NCI-H1092 (cell line): ENCODE results near the gene HEBP1.
"Not testable (repeated sequence)": the region's sequence is repeated elsewhere in the genome, so short reads cannot be mapped to it uniquely, and the experiment has no call there.

Experiments used
- DNase-seq: peaks from one replicate; lab custom pipeline; 2025; lab: John Stamatoyannopoulos, UW

Gene HEBP1, protein sequence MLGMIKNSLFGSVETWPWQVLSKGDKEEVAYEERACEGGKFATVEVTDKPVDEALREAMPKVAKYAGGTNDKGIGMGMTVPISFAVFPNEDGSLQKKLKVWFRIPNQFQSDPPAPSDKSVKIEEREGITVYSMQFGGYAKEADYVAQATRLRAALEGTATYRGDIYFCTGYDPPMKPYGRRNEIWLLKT

DNA sequence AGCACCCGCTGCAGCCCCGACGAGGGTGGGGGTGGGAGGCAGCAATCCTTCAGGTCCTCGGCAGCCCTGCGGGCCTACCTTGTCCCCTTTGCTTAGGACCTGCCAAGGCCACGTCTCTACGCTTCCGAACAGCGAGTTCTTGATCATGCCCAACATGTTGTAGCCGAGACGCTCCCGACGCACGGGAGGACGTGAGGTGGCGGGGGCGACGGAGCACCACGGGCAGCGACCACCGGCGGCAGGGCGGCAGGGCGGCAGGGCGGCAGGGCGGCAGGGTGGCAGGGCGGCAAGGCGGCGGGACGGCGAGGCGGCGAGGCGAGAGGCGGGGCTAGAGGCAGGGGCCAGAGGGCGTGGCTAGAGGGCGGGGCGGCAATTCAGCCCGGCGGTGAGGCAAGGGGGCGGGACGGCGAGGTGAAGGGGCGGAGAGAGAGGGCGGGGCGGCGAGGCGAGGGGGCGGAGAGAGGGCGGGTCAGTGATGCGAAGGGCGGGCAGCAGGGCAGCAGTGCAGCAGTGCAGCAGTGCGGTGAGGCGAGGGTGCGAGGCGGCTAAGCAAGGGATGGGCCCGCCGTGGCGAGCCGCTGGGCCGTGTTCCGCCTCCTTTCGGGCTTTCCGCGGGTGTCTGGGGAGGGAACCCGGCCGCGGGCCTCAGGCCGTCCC, at the start of gene HEBP1:
Gene HEBP1, minus strand, starts transcription at position 307 of the 657 bp plus-strand sequence. Its CDS starts 151 bp downstream, at position 156.
- peak; percentile 80 for DNase-seq

GRCh38 chr12:13049816-13050215, 49.8 kb upstream of the HEBP1 start:
- no peak for DNase-seq

- DNase-seq = no peak
Measured at GRCh38 chr12:13046964-13047363, 46.9 kb upstream of the HEBP1 start.

DNA sequence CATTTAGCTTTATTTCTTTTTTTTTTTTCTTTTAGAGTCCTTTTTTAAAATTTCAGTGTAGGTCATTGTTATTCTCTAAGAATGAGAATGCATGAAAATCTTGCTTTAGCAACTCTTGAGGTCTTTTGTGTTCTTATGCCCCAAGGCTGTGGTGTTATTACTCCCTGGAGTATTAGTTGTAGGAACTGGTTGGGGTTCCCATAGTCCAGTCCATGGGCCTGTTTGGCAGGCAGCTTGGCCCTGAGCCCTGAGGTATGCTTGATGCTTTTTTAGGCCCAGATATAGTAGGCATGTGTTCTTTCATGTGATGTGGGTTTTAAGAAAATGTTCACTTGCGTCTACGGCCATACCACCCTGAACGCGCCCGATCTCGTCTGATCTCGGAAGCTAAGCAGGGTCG, 45.8 kb upstream of the HEBP1 start:
- DNase-seq = no peak

- DNase-seq = no peak
Measured at GRCh38 chr12:13044906-13045299, 44.8 kb upstream of the HEBP1 start.

DNA sequence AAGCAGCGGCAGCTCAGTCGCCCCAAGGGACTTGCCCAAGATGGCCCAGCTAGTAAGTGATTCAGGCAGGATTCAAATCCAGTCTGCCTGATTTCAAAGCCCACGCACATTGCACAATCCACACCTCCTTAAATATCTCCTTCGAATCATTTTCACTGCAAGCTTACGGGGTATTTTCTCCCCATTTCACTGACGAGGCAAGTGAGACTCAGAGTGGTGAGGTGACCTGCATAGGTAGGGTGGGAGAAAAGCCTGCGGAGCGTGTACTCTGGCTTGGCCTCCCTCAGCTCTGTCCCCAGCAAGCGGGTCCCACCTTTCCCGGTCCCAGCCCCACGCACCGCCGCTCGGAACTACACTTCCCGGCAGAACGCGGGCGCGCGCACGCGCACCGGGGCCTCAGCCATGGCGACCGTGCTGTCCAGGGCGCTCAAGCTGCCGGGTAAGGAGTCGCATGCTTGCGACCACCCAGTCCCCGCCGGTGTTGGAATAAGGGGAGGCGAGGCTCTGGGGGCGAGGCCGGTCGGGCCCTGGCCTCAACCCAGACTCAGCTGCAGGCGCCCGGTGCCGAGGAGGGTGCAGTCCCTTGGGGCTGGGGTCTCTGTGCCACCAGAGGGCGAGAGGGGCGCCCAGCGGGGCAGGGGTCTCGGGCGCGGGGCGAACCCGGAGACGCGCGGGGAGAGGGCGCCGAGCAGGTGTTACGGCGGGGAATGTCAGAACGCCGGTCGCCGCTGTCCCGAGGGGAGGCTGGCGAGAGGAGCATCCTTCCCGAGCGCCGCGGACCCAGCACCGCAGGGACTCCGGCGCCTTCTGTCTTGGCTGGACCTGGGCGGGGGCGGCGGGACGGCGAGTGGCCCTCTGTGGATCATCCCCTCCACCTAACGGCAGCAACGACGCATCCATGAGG, 44.2 kb upstream of the HEBP1 start, which contains the start of gene FAM234B:
Gene FAM234B, plus strand, starts transcription at position 380 of the 904 bp plus-strand sequence. Its CDS starts 23 bp downstream, at position 403.
- DNase-seq = peak; percentile 42

DNA sequence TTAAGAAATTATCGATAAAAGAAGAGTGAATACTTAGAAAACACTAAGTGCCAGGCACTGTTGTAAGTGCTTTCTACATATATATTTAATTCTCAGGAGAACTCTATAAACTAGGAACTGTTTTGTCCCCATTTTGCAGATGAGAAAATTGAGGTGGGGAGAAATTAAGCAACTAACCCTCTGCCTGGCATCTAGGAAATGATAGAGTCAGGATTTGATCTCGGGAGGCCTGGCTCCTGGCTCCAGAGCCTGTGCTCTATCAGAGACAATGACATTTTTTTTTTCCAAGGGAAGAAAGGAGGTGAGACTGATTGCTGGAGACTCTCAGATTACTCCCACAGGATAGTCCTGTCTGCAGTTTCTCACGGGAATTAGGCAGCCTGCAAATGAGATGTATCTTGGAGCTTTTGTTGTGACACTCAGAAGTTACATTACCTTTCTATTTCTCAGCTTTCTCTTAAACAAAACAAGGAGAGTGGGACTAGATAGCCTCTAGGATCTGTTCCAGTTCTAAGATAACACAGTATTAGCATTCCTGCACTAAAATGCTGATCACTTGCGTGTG, 42.7 kb upstream of the HEBP1 start:
- no peak for DNase-seq

GRCh38 chr12:13041224-13041623, 41.2 kb upstream of the HEBP1 start:
- no peak for DNase-seq

DNA sequence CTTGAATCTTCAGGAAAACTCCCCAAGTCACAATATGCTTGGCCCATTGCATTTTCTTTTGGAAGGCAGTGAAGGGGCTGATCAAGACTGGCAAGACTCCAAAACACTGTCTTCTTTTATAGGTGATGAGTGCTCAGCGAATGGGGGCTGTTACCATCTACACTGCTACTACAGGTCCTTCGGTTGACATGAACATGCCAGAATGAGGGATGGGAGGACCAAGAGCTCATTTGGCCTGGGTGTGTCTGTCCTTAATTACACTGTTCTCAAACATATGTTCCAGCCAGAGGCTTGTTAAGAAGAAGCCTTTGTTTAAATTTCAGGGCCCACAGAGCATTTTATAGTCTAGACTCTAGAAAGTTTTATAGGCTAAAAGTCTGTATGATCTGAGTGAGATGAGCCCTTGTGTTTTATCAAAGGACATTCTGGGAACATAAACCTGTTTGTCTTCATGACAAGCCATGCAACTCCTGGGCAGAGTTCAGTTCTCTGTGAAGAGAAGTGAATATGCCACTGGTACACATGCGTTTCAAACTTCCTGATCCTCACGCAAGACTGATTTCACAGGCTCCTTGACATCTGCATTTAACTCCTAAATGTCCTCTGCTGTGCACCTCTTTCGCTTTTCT, 39.4 kb upstream of the HEBP1 start:
- no peak for DNase-seq

- DNase-seq = no peak
Measured at GRCh38 chr12:13038491-13039161, 38.6 kb upstream of the HEBP1 start.

GRCh38 chr12:13036881-13037280, 36.8 kb upstream of the HEBP1 start:
- no peak for DNase-seq

- DNase-seq = not testable (repeated sequence)
Measured at GRCh38 chr12:13035335-13035734, 35.3 kb upstream of the HEBP1 start.

- DNase-seq = no peak
Measured at GRCh38 chr12:13033476-13033875, 33.4 kb upstream of the HEBP1 start.

DNA sequence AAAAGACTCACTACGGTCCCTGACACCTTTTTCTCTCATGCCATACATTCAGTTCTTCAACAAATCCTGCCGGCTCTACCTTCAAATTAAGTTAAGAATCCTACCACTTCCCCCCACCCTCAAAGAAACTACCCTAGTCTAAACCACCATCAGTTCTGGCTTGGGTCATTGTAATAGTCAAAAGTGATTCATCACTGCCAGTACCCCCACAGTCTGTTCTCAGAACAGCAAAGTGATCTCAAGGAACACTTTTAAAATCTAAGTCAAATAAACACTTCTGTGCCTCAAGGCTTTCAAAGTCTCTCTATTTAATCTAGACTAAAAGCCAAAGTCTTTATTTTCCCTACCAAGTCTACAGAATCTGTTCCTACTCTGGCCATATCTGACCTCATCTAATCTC, 32.1 kb upstream of the HEBP1 start:
- no peak for DNase-seq

DNA sequence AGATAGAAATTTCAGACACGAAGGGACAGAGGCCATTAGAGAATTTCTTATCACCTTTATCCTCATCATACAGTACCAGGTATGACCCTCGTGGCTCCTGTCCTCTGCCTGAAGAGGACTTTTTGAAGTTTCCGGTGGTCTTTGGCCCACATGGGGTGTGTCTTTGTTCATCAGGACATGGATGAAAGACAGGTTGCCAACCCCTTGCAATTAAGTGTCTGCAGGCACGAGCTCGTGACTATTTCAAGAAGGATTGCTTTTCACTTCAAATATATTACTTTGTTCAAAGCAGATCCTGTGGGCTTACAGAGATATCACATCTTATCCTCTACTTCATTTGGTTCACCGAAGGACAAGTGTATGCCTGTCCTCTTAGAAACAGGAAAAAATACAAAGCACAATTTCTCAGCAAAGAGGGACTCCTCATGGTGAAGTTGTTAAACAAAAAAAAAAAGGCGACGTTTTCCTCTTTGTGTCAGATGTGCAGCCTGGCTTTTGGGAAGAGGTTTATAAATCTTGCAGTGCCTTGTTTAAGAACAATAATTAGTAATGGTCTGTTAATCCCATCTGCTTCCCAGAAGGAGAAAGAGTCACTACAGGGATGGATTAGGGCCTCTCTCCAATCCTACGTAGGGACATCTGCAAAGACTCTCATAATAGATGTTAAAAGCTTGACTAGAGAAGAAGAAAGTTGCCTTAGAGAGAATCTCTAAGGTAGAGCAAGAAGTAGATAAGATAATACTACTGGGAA, 30.7 kb upstream of the HEBP1 start:
- DNase-seq = no peak

- no peak for DNase-seq
Measured at GRCh38 chr12:13028825-13029570, 28.9 kb upstream of the HEBP1 start.

DNA sequence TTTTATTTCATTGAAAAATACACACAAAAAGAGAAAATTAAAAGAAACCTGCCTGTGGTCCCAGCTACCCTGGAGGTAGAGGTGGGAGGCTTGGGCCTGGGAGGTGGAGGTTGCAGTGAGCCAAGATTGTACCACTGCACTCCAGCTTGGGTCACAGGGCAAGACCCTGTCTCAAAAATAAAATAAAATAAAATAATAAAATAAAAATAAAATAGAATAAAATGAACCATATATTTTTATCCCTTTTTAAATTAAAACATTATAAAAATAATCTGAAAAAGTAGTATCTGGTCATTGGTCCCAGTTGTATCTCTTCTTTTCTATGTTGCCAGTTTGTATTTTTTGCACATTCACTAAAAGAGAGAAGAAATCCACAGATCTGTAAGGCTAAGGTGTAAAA, 27.4 kb upstream of the HEBP1 start:
- no peak for DNase-seq

GRCh38 chr12:13027032-13027431, 27.0 kb upstream of the HEBP1 start:
- DNase-seq = no peak

DNA sequence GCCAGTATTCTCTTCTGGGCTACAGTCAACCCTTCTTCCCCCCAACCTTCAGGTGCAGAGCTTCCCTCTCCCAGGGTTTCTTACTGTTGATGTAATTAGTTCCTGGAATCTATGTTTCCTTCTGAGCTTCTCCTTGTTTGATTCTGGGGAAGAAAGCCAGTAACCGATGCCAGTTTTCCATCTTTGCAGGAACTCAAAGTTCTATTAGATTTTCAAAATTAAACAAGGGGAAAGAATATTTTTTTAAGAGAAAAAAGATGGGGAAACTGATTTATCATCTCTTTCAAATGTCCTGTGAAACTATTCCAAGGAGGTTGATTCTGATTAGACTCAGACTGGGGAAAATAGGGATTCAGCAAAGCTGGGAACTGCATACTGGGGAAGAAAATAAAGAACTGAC, 26.2 kb upstream of the HEBP1 start:
- no peak for DNase-seq

DNA sequence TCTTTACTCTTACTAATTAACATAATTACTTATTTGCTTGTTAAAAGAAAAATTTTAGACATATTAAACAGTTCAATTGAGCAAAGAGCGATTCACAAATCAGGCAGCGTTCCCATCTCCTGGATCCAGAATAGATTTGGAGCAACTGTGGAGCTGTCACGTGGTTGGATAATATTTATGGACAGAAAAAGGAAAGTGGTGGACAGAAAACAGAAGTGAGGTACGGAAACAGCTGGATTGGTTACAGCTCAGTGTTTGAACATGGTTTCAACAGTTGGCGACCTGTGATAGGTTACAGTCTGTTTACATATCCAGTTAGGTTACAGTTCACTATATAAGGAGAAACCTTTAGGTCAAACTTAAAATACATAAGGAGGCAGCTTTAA, 24.5 kb upstream of the HEBP1 start:
- DNase-seq = no peak
